NT2/D1 (cell line): ENCODE data around the gene SELENOO.

Experiments used
- DNase-seq: peaks from one replicate; pipeline ENCODE4 v3.0.0-alpha.2; 2011; ENCODE audit warnings: low read depth, low spot score
- H3K27me3 ChIP-seq: 2 replicates; pipeline ENCODE4 v1.6.0; 2011; ENCODE audit warnings: mild to moderate bottlenecking; ENCODE audit not compliant: insufficient read length, insufficient read depth
- H3K36me3 ChIP-seq: 2 replicates; pipeline ENCODE4 v1.6.1; 2011; ENCODE audit warnings: mild to moderate bottlenecking, low read length, mixed read lengths; ENCODE audit not compliant: insufficient read depth, insufficient read length
- H3K4me1 ChIP-seq: 2 replicates; pipeline ENCODE4 v1.5.1; 2011; ENCODE audit not compliant: insufficient read depth, insufficient read length
- H3K4me3 ChIP-seq: 2 replicates; pipeline ENCODE4 v1.5.1; 2011; ENCODE audit warnings: low read depth; ENCODE audit not compliant: insufficient read length
- H3K9ac ChIP-seq: 2 replicates; pipeline ENCODE4 v1.6.0; 2011; ENCODE audit warnings: low read depth; ENCODE audit not compliant: insufficient read length
- H3K9me3 ChIP-seq: 2 replicates; pipeline ENCODE4 v1.5.1; 2011; ENCODE audit warnings: mild to moderate bottlenecking, low read length; ENCODE audit not compliant: insufficient read depth
- SUZ12 ChIP-seq: IDR thresholded peaks from 2 replicates; pipeline ENCODE4 v1.6.1; 2011; ENCODE audit not compliant: insufficient read length, insufficient read depth; ENCODE audit errors: extremely low read depth
- YY1 ChIP-seq: IDR thresholded peaks from 2 replicates; pipeline ENCODE4 v1.6.1; 2011; ENCODE audit not compliant: insufficient read length, insufficient read depth
- ZNF274 ChIP-seq: IDR thresholded peaks from 2 replicates; pipeline ENCODE4 v1.6.1; 2011; ENCODE audit warnings: mild to moderate bottlenecking, low read depth, low read length

The SELENOO gene

GRCh38 chr22:50194037-50194805 is 6.6 kb upstream of the SELENOO start:
- no peak overlapping the region for H3K9ac ChIP-seq
- H3K27me3 ChIP-seq: no peaks in the 10 kb centered on the region
- no peak for DNase-seq
- H3K4me3 ChIP-seq: no peak overlapping the region
- H3K4me1 ChIP-seq: peaks cover 4% of the 10 kb centered on the region
- H3K9me3 ChIP-seq: no peaks in the 10 kb centered on the region
- TF ChIP-seq ZNF274 (no peak), YY1 (no peak), SUZ12 (no peak)
- peaks cover 55% of the 10 kb centered on the region for H3K36me3 ChIP-seq

- peaks cover 3% of the 10 kb centered on the region for H3K4me1 ChIP-seq
- H3K9ac ChIP-seq: no peak overlapping the region
These were observed 4.6 kb upstream of the SELENOO start for GRCh38 chr22:50196256-50196655.

GRCh38 chr22:50197000-50197800 is 3.6 kb upstream of the SELENOO start:
- no peaks in the 10 kb centered on the region for H3K9me3 ChIP-seq
- no peak for DNase-seq
- H3K9ac ChIP-seq: no peak overlapping the region
- H3K4me1 ChIP-seq: peaks cover 7% of the 10 kb centered on the region
- no peak overlapping the region for H3K4me3 ChIP-seq
- no peak for TF ChIP-seq YY1
- TF ChIP-seq SUZ12: no peak
- TF ChIP-seq ZNF274: no peak
- peaks cover 46% of the 10 kb centered on the region for H3K36me3 ChIP-seq
- H3K27me3 ChIP-seq: peaks cover 10% of the 10 kb centered on the region

More at GRCh38 chr22:50196256-50196655, 4.6 kb upstream of the SELENOO start:
- TF ChIP-seq ZNF274: no peak
- TF ChIP-seq YY1: no peak
- TF ChIP-seq SUZ12: no peak
- Histone ChIP-seq H3K4me3 (no peak overlapping the region), H3K9me3 (no peaks in the 10 kb centered on the region), H3K36me3 (peaks cover 55% of the 10 kb centered on the region), H3K27me3 (peaks cover 1% of the 10 kb centered on the region)
- DNase-seq: no peak

GRCh38 chr22:50197856-50198623 is 2.8 kb upstream of the SELENOO start:
- no peak overlapping the region for H3K4me3 ChIP-seq
- H3K9ac ChIP-seq: no peak overlapping the region
- peaks cover 10% of the 10 kb centered on the region for H3K27me3 ChIP-seq
- TF ChIP-seq ZNF274 (no peak), YY1 (no peak), SUZ12 (no peak)
- H3K36me3 ChIP-seq: peaks cover 47% of the 10 kb centered on the region
- no peaks in the 10 kb centered on the region for H3K9me3 ChIP-seq
- peaks cover 7% of the 10 kb centered on the region for H3K4me1 ChIP-seq
- DNase-seq: no peak

- H3K4me1 ChIP-seq: peaks cover 7% of the 10 kb centered on the region
- peaks cover 10% of the 10 kb centered on the region for H3K27me3 ChIP-seq
- no peak overlapping the region for H3K4me3 ChIP-seq
- no peaks in the 10 kb centered on the region for H3K9me3 ChIP-seq
- peak overlapping the region; percentile 10 for H3K9ac ChIP-seq
- DNase-seq: no peak
- peaks cover 47% of the 10 kb centered on the region for H3K36me3 ChIP-seq
- TF ChIP-seq ZNF274 (no peak), SUZ12 (no peak), YY1 (no peak)
These were observed 2.2 kb upstream of the SELENOO start for GRCh38 chr22:50198624-50199017.

GRCh38 chr22:50199251-50199721 is 1.5 kb upstream of the SELENOO start:
- no peak for TF ChIP-seq SUZ12
- TF ChIP-seq YY1: no peak
- TF ChIP-seq ZNF274: no peak
- DNase-seq: no peak
- Histone ChIP-seq H3K4me1 (peaks cover 7% of the 10 kb centered on the region), H3K4me3 (no peak overlapping the region), H3K36me3 (peaks cover 42% of the 10 kb centered on the region), H3K27me3 (peaks cover 10% of the 10 kb centered on the region), H3K9ac (peak overlapping the region; percentile 32), H3K9me3 (no peaks in the 10 kb centered on the region)
